SK-N-DZ (cell line): ENCODE results near the gene KIN.
"Not testable (repeated sequence)": the region's sequence is repeated elsewhere in the genome, so short reads cannot be mapped to it uniquely, and the experiment has no call there.

Experiments used
- DNase-seq: peaks from one replicate; pipeline ENCODE4 v3.0.0-alpha.2; 2015; ENCODE audit warnings: low spot score

The KIN gene

GRCh38 chr10:7794251-7795026, 6.6 kb upstream of the KIN start:
- no peak for DNase-seq

- DNase-seq, result no peak
Measured at GRCh38 chr10:7792541-7792940, 4.7 kb upstream of the KIN start.

GRCh38 chr10:7789390-7789789, 1.6 kb upstream of the KIN start:
- no peak for DNase-seq

- DNase-seq, result no peak
Measured at GRCh38 chr10:7788639-7789286, 970 bp upstream of the KIN start.

GRCh38 chr10:7787150-7787856, 490 bp downstream of the KIN start:
- no peak for DNase-seq

- DNase-seq, result no peak
Measured at GRCh38 chr10:7786430-7786829, 1.4 kb downstream of the KIN start.

GRCh38 chr10:7782194-7782593, 5.6 kb downstream of the KIN start:
- not testable (repeated sequence) for DNase-seq

- no peak for DNase-seq
Measured at GRCh38 chr10:7776777-7777176, 11.0 kb downstream of the KIN start.

- DNase-seq, result no peak
Measured at GRCh38 chr10:7773845-7774801, 13.7 kb downstream of the KIN start.

GRCh38 chr10:7768417-7768816, 19.4 kb downstream of the KIN start:
- DNase-seq, result no peak

- DNase-seq, result no peak
Measured at GRCh38 chr10:7767209-7767608, 20.6 kb downstream of the KIN start.

- no peak for DNase-seq
Measured at GRCh38 chr10:7766241-7766640, 21.6 kb downstream of the KIN start.

- no peak for DNase-seq
Measured at GRCh38 chr10:7763929-7764328, 23.9 kb downstream of the KIN start.

- DNase-seq, result no peak
Measured at GRCh38 chr10:7756360-7756992, 31.3 kb downstream of the KIN start.

GRCh38 chr10:7755103-7755502, 32.7 kb downstream of the KIN start:
- DNase-seq, result no peak

- DNase-seq, result no peak
Measured at GRCh38 chr10:7752251-7752650, 35.5 kb downstream of the KIN start.

- no peak for DNase-seq
Measured at GRCh38 chr10:7750222-7750621, 37.6 kb downstream of the KIN start.

- DNase-seq, result not testable (repeated sequence)
Measured at GRCh38 chr10:7748637-7749036, 39.2 kb downstream of the KIN start.

- no peak for DNase-seq
Measured at GRCh38 chr10:7744307-7744706, 43.5 kb downstream of the KIN start.

- no peak for DNase-seq
Measured at GRCh38 chr10:7738536-7739407, 49.0 kb downstream of the KIN start.
